Measurements from ENCODE around the gene RASSF4.

GRCh38 chr10:44916429-44916828 is 43.2 kb upstream of the RASSF4 start:
- no peak for TF ChIP-seq GATA2 (IDR thresholded peaks at IDR 0.05; ENCODE audit: low read depth, low read length)
- TF ChIP-seq GATA3 (IDR thresholded peaks at IDR 0.05; ENCODE audit: low read depth, low read length): no peak

Data from SH-SY5Y (cell line).